Endothelial cell (in vitro differentiated cells): Measurements from ENCODE around the gene SLC5A10. TPM values are rescaled to one million over a fixed set of nuclear protein-coding genes. Genes with fewer than 3 reads are reported as not detected.

Experiments
- DNase-seq: peaks from one replicate; pipeline ENCODE4 v3.0.0; 2021; ENCODE audit warnings: low spot score
- H3K27ac Mint-ChIP-seq: one replicate; pipeline ENCODE4 v1.8.0; 2021; ENCODE audit warnings: mixed read lengths, inconsistent platforms; ENCODE audit not compliant: unreplicated experiment
- H3K27me3 Mint-ChIP-seq: one replicate; pipeline ENCODE4 v1.8.0; 2021; ENCODE audit warnings: mild to moderate bottlenecking, moderate library complexity, mixed read lengths, inconsistent platforms; ENCODE audit not compliant: unreplicated experiment
- H3K36me3 Mint-ChIP-seq: one replicate; pipeline ENCODE4 v1.8.0; 2021; ENCODE audit warnings: mild to moderate bottlenecking, low read depth, mixed read lengths, inconsistent platforms; ENCODE audit not compliant: unreplicated experiment
- H3K4me1 Mint-ChIP-seq: one replicate; pipeline ENCODE4 v1.8.0; 2021; ENCODE audit warnings: mild to moderate bottlenecking, mixed read lengths, inconsistent platforms; ENCODE audit not compliant: unreplicated experiment
- H3K4me3 Mint-ChIP-seq: one replicate; pipeline ENCODE4 v1.8.0; 2021; ENCODE audit warnings: mild to moderate bottlenecking, mixed read lengths, inconsistent platforms; ENCODE audit not compliant: unreplicated experiment
- H3K9me3 Mint-ChIP-seq: one replicate; pipeline ENCODE4 v1.8.0; 2021; ENCODE audit warnings: mixed read lengths, inconsistent platforms; ENCODE audit not compliant: unreplicated experiment
- total RNA-seq: library from RNA; stranded (reverse); fragmentation: NEBNext Ultra II Directional; extraction: Animal tissue kit (Norgen Biotek cat#: 25700); gene quantifications from one replicate; pipeline ENCODE4 v1.2.1, GENCODE V29; 2021; ENCODE audit not compliant: unreplicated experiment
- TF ChIP-seq, protein P1 (sequence below): fragments of 200-600 bp; sonication (generic); IDR thresholded peaks from one replicate; pipeline ENCODE4 v1.5.0; 2021; ENCODE audit warnings: antibody characterized with exemption; ENCODE audit not compliant: unreplicated experiment

The SLC5A10 gene
- total RNA-seq, 1 donor from 2014 or later = 0.08 TPM

DNA sequence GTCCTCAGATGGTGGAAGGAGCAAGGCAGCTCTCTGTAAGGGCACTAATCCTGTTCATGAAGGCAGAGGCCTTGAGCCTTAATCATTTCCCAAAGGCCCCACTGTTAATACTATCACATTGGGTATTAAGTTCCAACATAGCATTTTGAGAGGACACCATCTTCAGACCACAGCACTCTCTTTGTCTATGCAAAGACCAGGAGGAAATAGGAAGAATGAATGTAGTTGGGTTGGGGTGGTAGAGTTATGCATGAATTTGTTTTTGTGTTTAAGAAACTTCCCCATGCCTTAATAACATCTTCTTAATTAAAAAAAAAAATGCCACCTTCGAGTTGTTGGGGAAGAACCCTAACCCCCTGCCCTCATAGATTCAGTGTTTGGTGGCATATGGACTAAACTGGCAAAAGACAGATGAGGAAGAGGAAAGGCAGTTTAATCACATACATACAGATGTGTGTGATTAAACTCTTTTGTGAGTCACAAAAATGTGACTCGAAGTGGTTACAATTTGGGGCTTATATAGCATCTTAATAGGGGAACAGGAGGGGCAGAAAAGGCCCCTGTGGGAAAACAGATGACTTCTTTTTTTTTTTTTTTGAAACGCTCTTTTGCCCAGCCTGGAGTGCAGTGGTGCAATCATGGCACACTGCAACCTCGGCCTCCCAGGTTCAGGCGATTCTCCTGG lies 35.0 kb upstream of the SLC5A10 start:
- no peaks in the 10 kb centered on the region for H3K9me3 Mint-ChIP-seq

DNA sequence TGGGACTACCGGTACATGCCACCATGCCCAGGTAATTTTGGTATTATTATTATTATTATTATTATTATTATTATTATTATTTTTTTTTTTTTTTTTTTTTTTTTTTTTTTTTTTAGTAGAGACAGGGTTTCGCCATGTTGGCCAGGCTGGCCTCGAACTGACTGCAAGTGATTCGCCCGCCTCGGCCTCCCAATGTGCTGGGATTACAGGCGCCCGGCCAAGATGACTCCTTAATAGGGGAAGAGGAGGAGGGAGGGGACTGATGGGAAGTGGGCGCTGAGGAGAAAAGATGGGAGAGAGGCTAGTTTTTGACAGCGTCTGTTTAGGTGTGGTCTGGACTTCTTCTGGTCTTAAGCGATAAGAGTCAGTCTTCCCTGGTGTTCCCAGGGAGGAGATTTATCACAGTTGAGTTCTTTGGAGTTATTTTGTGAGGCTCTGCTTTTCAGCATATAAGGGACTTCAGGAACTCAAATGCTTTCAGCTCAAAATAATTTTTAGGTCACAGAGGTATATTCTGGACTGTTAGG lies 34.4 kb upstream of the SLC5A10 start:
- Mint-ChIP-seq H3K27ac (no peak overlapping the region), H3K9me3 (no peaks in the 10 kb centered on the region), H3K4me3 (no peak overlapping the region), H3K36me3 (peaks cover 24% of the 10 kb centered on the region), H3K4me1 (no peaks in the 10 kb centered on the region), H3K27me3 (peaks cover 4% of the 10 kb centered on the region)
- TF ChIP-seq, protein P1, sequence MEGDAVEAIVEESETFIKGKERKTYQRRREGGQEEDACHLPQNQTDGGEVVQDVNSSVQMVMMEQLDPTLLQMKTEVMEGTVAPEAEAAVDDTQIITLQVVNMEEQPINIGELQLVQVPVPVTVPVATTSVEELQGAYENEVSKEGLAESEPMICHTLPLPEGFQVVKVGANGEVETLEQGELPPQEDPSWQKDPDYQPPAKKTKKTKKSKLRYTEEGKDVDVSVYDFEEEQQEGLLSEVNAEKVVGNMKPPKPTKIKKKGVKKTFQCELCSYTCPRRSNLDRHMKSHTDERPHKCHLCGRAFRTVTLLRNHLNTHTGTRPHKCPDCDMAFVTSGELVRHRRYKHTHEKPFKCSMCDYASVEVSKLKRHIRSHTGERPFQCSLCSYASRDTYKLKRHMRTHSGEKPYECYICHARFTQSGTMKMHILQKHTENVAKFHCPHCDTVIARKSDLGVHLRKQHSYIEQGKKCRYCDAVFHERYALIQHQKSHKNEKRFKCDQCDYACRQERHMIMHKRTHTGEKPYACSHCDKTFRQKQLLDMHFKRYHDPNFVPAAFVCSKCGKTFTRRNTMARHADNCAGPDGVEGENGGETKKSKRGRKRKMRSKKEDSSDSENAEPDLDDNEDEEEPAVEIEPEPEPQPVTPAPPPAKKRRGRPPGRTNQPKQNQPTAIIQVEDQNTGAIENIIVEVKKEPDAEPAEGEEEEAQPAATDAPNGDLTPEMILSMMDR = no peak
- DNase-seq = no peak

More for the DNA sequence above, 35.0 kb upstream of the SLC5A10 start:
- TF ChIP-seq, protein P1 = no peak
- DNase-seq = no peak
- Mint-ChIP-seq H3K27me3 (peaks cover 4% of the 10 kb centered on the region), H3K27ac (no peak overlapping the region), H3K4me1 (no peaks in the 10 kb centered on the region), H3K4me3 (no peak overlapping the region), H3K36me3 (peaks cover 29% of the 10 kb centered on the region)

DNA sequence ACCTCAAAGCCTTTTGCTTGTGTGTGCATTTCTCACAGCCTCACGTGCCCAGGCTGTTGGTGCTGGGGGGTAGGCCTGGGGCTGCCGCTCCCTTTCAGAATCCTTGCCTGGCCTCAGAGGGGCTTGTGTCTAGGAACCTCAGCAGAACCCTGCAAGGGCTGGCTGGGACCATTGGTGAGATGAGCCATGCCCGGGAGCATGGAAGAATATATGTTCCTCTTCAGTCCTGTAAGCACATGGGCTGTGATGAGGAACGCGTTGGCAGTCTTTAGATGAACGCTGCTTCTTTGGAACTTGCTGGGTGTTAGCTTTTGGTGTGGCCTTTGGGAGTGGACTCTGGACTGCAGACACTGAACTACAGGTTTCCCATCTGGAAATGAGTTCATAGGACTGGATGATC lies 32.0 kb upstream of the SLC5A10 start:
- no peaks in the 10 kb centered on the region for H3K9me3 Mint-ChIP-seq
- no peak for DNase-seq
- no peak overlapping the region for H3K4me3 Mint-ChIP-seq
- H3K4me1 Mint-ChIP-seq = no peaks in the 10 kb centered on the region
- H3K27me3 Mint-ChIP-seq = peaks cover 4% of the 10 kb centered on the region
- TF ChIP-seq, protein P1 = no peak
- no peak overlapping the region for H3K27ac Mint-ChIP-seq
- peaks cover 22% of the 10 kb centered on the region for H3K36me3 Mint-ChIP-seq

DNA sequence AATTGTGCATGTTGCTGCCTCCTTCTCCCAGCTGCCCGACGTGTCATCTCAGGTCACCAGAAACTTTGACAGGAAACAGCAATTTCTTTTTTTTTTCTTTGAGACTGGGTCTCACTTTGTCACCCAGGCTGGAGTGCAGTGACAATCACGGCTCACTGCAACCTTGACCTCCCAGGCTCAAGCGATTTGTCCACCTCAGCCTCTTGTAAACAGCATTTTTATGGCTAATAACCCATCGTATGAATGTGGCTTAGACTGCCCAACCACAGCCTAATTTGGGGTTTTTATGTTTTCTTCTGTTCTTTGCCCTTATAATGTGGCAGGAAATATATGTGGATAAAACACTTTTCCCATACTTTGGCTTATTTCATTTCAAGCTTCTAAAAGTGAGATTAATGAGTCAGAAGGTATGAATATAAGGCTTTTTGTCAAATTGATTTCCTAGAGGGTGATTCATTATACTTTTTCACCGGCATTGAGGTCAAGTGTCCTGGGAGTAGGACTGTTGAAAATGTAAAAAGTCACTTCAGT lies 31.0 kb upstream of the SLC5A10 start:
- no peak for DNase-seq
- H3K9me3 Mint-ChIP-seq = no peaks in the 10 kb centered on the region
- no peak overlapping the region for H3K27ac Mint-ChIP-seq
- peaks cover 19% of the 10 kb centered on the region for H3K36me3 Mint-ChIP-seq
- H3K4me3 Mint-ChIP-seq = no peak overlapping the region
- no peaks in the 10 kb centered on the region for H3K4me1 Mint-ChIP-seq
- peaks cover 4% of the 10 kb centered on the region for H3K27me3 Mint-ChIP-seq
- TF ChIP-seq, protein P1 = no peak

DNA sequence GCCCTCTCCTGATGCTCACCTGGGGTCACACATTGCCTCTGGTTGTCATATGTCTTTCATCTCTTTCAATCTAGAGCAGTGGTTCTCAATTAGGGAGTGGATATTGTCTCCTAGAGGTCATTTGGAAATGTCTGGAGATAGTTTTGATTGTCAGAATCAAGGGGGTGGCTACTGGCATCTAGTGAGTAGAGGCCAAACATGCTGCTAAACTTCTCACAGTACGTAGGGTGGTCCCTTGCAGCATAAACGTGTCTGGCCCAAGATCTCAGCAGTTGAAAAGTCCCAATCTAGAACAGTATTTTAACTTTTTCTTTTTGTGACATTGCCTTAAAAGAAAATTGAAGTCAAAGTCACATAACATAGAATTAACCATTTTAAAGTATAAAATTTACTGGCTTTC lies 30.5 kb upstream of the SLC5A10 start:
- no peak overlapping the region for H3K4me3 Mint-ChIP-seq
- DNase-seq = no peak
- peaks cover 4% of the 10 kb centered on the region for H3K27me3 Mint-ChIP-seq
- no peaks in the 10 kb centered on the region for H3K4me1 Mint-ChIP-seq
- TF ChIP-seq, protein P1 = no peak
- H3K27ac Mint-ChIP-seq = no peak overlapping the region
- H3K36me3 Mint-ChIP-seq = peaks cover 19% of the 10 kb centered on the region
- no peaks in the 10 kb centered on the region for H3K9me3 Mint-ChIP-seq
